ENCODE data around the gene DPP6.

- TF ChIP-seq RFX1 (IDR thresholded peaks at IDR 0.05) (no peak), ZNF77 (CRISPR knock-in tag; IDR thresholded peaks at IDR 0.05) (no peak), NEUROD1 (IDR thresholded peaks at IDR 0.05; ENCODE audit: borderline replicate concordance, low read depth, low read length, partially characterized antibody) (no peak), POLR2AphosphoS5 (IDR thresholded peaks at IDR 0.05; ENCODE audit: control insufficient read depth, insufficient read depth, low read depth, low read length) (no peak)
- TF ChIP-seq, protein P1, sequence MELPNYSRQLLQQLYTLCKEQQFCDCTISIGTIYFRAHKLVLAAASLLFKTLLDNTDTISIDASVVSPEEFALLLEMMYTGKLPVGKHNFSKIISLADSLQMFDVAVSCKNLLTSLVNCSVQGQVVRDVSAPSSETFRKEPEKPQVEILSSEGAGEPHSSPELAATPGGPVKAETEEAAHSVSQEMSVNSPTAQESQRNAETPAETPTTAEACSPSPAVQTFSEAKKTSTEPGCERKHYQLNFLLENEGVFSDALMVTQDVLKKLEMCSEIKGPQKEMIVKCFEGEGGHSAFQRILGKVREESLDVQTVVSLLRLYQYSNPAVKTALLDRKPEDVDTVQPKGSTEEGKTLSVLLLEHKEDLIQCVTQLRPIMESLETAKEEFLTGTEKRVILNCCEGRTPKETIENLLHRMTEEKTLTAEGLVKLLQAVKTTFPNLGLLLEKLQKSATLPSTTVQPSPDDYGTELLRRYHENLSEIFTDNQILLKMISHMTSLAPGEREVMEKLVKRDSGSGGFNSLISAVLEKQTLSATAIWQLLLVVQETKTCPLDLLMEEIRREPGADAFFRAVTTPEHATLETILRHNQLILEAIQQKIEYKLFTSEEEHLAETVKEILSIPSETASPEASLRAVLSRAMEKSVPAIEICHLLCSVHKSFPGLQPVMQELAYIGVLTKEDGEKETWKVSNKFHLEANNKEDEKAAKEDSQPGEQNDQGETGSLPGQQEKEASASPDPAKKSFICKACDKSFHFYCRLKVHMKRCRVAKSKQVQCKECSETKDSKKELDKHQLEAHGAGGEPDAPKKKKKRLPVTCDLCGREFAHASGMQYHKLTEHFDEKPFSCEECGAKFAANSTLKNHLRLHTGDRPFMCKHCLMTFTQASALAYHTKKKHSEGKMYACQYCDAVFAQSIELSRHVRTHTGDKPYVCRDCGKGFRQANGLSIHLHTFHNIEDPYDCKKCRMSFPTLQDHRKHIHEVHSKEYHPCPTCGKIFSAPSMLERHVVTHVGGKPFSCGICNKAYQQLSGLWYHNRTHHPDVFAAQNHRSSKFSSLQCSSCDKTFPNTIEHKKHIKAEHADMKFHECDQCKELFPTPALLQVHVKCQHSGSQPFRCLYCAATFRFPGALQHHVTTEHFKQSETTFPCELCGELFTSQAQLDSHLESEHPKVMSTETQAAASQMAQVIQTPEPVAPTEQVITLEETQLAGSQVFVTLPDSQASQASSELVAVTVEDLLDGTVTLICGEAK (IDR thresholded peaks at IDR 0.05), result no peak
- TF ChIP-seq, protein P1 (CRISPR knock-in tag; IDR thresholded peaks at IDR 0.05), result no peak
Observed at GRCh38 chr7:154532771-154533170, 480.6 kb downstream of the DPP6 start.
